ENCODE measurements around the gene BDH2. TPM values are rescaled to one million over a fixed set of nuclear protein-coding genes. Genes with fewer than 3 reads are reported as not detected.

Gene BDH2
- total and polyA plus RNA-seq, 2 of the 8 experiments (the other 6 are each of a cell fraction or from before 2014, with no cell fraction given) = 46.0 to 46.2 TPM

DNA sequence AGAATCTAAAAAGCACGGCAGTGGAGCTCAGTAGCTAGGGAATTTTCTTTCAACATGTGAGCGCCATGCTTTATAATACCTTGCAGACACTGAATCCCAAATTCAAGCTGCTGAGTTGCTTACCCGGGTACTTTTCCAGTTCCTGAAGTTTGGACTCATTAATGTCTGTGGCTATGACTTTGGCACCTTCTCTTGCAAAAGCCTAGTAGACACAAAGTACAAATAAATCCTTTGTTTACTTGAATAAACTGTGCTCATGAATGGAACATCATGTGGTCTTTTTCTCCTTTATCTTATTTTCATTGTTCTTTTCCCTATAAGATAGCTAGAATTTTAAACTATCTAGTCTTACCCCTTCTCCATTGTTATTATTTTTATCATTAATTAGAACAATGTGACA, 4.6 kb downstream of the BDH2 start:
- H2BK15ac ChIP-seq (ENCODE audit: low read length) = no peak overlapping the region
- no peak overlapping the region for H3K18ac ChIP-seq (ENCODE audit: extremely low read depth, low read length)
- H4K8ac ChIP-seq (ENCODE audit: extremely low read depth, insufficient read depth, low read length) = no peak overlapping the region
- no peak overlapping the region for H3K9ac ChIP-seq (replicated peaks in 1 of 4; ENCODE audit: extremely low read depth in 1 of 4, low read depth in 3 of 4, low read length in 3 of 4)
- no peak overlapping the region for H3K23ac ChIP-seq (ENCODE audit: insufficient read length)
- TF ChIP-seq CBX8 (IDR thresholded peaks at IDR 0.05; ENCODE audit: borderline replicate concordance, low read depth, low read length) = no peak
- TF ChIP-seq ATF2 (IDR thresholded peaks at IDR 0.05; ENCODE audit: low read length) = no peak
- TF ChIP-seq SUZ12 (IDR thresholded peaks at IDR 0.05; ENCODE audit: low read length) = no peak
- TF ChIP-seq SP2 (IDR thresholded peaks at IDR 0.05; ENCODE audit: low read length) = no peak
- no peak for TF ChIP-seq POU5F1 (IDR thresholded peaks at IDR 0.05; ENCODE audit: low read depth, low read length)
- TF ChIP-seq PHF8 (conservative IDR thresholded peaks at IDR 0.05; ENCODE audit: low read depth, low read length) = no peak
- TF ChIP-seq BRCA1 (IDR thresholded peaks at IDR 0.05; ENCODE audit: low read depth, low read length) = no peak
- TF ChIP-seq POLR2A (IDR thresholded peaks at IDR 0.05; ENCODE audit: control extremely low read depth in 1 of 2, low read depth in 2 of 2, low read length in 2 of 2) = no peak
- no peak for TF ChIP-seq SIRT6 (IDR thresholded peaks at IDR 0.05; ENCODE audit: low read length)
- no peak for TF ChIP-seq SAP30 (IDR thresholded peaks at IDR 0.05; ENCODE audit: insufficient read depth, insufficient replicate concordance, low read length)
- no peak for TF ChIP-seq TEAD4 (IDR thresholded peaks at IDR 0.05; ENCODE audit: low read depth, low read length)
- no peak for TF ChIP-seq FOSL1 (IDR thresholded peaks at IDR 0.05; ENCODE audit: insufficient read depth, low read depth, low read length)
- TF ChIP-seq KDM4A (IDR thresholded peaks at IDR 0.05; ENCODE audit: low read depth, low read length, severe bottlenecking) = no peak
- H2AFZ ChIP-seq (ENCODE audit: low read length) = no peak overlapping the region
- no peak overlapping the region for H3K4me3 ChIP-seq (ENCODE audit: extremely low read depth in 1 of 4, insufficient read depth in 2 of 4, low read depth in 3 of 4, low read length in 4 of 4)
- H2BK12ac ChIP-seq (ENCODE audit: low read depth, low read length) = no peak overlapping the region
- H3K23me2 ChIP-seq (ENCODE audit: low read depth, low read length) = 0 out of 2 replicates have a peak, but pooled peaks cover 5% of the 10 kb centered on the region
- H3K4me1 ChIP-seq (replicated peaks in 1 of 4; ENCODE audit: control insufficient read depth in 3 of 4, insufficient read depth in 4 of 4, low read length in 3 of 4) = no peaks in the 10 kb centered on the region
- H4K91ac ChIP-seq (replicated peaks; ENCODE audit: insufficient read length, low read length) = no peak overlapping the region
- no peaks in the 10 kb centered on the region for H3K79me2 ChIP-seq (ENCODE audit: control insufficient read depth in 1 of 2, insufficient read depth in 2 of 2, low read length in 2 of 2)
- H3K27ac ChIP-seq (ENCODE audit: low read depth, low read length) = no peak overlapping the region
- peaks cover 0 to 11% (median 9%) of the 10 kb centered on the region in 4 experiments; a peak in 6 of 8 replicates for H3K36me3 ChIP-seq (ENCODE audit: control insufficient read depth in 2 of 4, insufficient read depth in 4 of 4, low read length in 3 of 4)
- H2BK20ac ChIP-seq (ENCODE audit: low read length) = no peak overlapping the region
- CTCF ChIA-PET (ENCODE audit: partially characterized antibody) = interaction anchor here (0.8 to 1.8 kb wide), 8 partner anchors 9 to 509 kb away, joined by 3 to 7 read pairs (median 3); no protein-coding TSS in a partner anchor
- H4K5ac ChIP-seq (ENCODE audit: insufficient read length, low read depth, low read length) = no peak overlapping the region
- 98% methylated on average over 3 of the region's 3 CpGs; no CpG with 5 or more reads in 1 of the 2 experiments for WGBS, 2 experiments (ENCODE audit: extremely low coverage in 1 of 2, insufficient coverage in 1 of 2, insufficient read length in 1 of 2, insufficient replicate concordance in 2 of 2, low coverage in 1 of 2, low lambda C conversion rate in 2 of 2, missing lambda C conversion rate in 1 of 2)
- H2BK120ac ChIP-seq (replicated peaks; ENCODE audit: low read depth, low read length) = no peak overlapping the region
- no peaks in the 10 kb centered on the region for H3K27me3 ChIP-seq (replicated peaks in 1 of 4; ENCODE audit: control insufficient read depth in 3 of 4, extremely low read depth in 1 of 4, insufficient read depth in 3 of 4, low read length in 3 of 4)
- H3K9me3 ChIP-seq (ENCODE audit: insufficient read depth in 2 of 2, low read depth in 1 of 2, low read length in 1 of 2) = no peaks in the 10 kb centered on the region
- no peaks in the 10 kb centered on the region; the same call in 1 of the 2 replicates for H3K79me1 ChIP-seq (ENCODE audit: low read depth, low read length)
- H3K14ac ChIP-seq (ENCODE audit: insufficient read length) = no peak overlapping the region
- FAIRE-seq = no peak
- no peaks in the 10 kb centered on the region for H4K20me1 ChIP-seq (replicated peaks in 1 of 2; ENCODE audit: control insufficient read depth in 1 of 2, insufficient read depth in 2 of 2, low read length in 2 of 2)
- H3K4me2 ChIP-seq (ENCODE audit: insufficient read depth in 1 of 2, low read depth in 2 of 2, low read length in 2 of 2) = no peak overlapping the region
- no peak for DNase-seq (ENCODE audit: low read depth in 1 of 2, low spot score in 2 of 2)
- POLR2A ChIA-PET (ENCODE audit: partially characterized antibody) = interaction anchor here (1.7 kb wide), 1 partner anchor 15 kb away, joined by 4 read pairs; no protein-coding TSS in a partner anchor
- no peak overlapping the region for H2AK5ac ChIP-seq (ENCODE audit: low read depth, low read length)
- H2BK5ac ChIP-seq (ENCODE audit: low read depth, low read length) = no peak overlapping the region
- H3K4ac ChIP-seq (replicated peaks; ENCODE audit: insufficient read length, low read depth, low read length) = no peak overlapping the region
- no peak overlapping the region for H3K56ac ChIP-seq (replicated peaks; ENCODE audit: insufficient read length, low read depth, low read length)
